Measurements from ENCODE around the gene UNC13A.
A peak's percentile ranks its signal among the peaks of the same experiment; 100 is the strongest.

The UNC13A gene

GRCh38 chr19:17677002-17677401 lies 11.2 kb downstream of the UNC13A start:
- no peak for DNase-seq (ENCODE audit: low read depth, low spot score)
- no peak overlapping the region for H3K4me3 ChIP-seq (ENCODE audit: low read length)

DNA sequence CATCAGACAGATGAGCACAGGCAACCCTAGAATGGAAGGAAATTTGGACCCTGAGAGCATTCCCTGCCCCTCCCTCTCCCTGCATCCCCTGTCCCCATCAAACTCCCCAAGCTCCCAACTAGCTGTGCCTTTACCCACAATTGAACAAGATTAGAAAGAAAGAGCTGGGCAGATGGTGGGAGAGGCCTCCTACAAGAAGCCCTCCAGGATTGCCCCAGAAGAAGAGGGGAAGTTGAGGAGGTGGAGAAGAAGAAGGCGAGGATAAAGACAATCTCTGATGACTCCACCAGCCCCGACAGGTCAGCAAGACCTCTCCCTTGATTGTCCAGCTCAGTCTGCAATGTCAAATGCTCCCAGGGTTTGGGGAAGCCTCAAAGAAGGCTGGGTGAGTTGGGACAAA lies 11.9 kb downstream of the UNC13A start:
- no peak overlapping the region for H3K4me3 ChIP-seq (ENCODE audit: low read length)
- DNase-seq (ENCODE audit: low read depth, low spot score) = no peak

- DNase-seq (ENCODE audit: low read depth, low spot score) = no peak
These were observed 14.0 kb downstream of the UNC13A start for GRCh38 chr19:17673937-17674799.

DNA sequence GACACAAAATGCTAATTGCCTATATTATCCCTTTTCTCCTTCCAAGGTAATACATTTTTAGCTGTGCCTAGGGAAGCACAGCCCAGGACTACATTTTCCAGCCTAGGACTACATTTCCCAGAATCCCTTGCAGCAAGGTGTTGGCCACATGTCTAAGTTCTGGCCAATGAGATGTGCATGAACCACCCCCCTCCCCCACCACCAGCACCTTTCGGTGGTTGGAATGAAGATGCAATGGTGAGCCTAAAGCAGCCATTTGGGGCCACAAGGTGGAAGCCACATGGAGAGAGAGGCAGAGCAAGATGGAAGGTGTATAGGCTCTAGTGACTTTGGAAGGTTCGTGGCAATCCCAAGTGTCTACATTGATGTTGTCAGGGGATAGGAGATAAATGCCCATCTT lies 16.2 kb downstream of the UNC13A start:
- H3K4me3 ChIP-seq (ENCODE audit: low read length) = no peak overlapping the region
- DNase-seq (ENCODE audit: low read depth, low spot score) = peak; percentile 44

More at GRCh38 chr19:17673937-17674799, 14.0 kb downstream of the UNC13A start:
- no peak overlapping the region for H3K4me3 ChIP-seq (ENCODE audit: low read length)

GRCh38 chr19:17669419-17669818 lies 18.7 kb downstream of the UNC13A start:
- no peak for DNase-seq (ENCODE audit: low read depth, low spot score)
- H3K4me3 ChIP-seq (ENCODE audit: low read length) = no peak overlapping the region

DNA sequence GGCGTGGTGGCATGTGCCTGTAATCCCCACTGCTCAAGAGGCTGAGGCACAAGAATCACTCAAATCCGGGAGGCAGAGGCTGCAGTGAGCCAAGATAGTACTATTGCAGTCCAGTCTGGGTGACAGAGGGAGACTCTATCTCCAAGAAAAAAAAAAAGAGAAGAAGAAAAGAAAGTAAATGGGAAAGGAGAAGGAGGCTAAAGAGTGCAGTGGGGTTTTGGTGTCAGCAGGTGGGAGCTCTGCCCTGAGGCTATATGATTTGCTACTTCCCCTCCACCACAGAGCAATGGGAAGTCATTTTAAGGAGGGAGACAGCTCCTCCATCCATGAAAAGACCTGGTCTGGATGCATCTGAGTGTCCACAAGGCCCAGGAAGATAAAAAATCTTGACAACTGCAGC lies 23.1 kb downstream of the UNC13A start:
- H3K4me3 ChIP-seq (ENCODE audit: low read length) = no peak overlapping the region
- DNase-seq (ENCODE audit: low read depth, low spot score) = no peak

DNA sequence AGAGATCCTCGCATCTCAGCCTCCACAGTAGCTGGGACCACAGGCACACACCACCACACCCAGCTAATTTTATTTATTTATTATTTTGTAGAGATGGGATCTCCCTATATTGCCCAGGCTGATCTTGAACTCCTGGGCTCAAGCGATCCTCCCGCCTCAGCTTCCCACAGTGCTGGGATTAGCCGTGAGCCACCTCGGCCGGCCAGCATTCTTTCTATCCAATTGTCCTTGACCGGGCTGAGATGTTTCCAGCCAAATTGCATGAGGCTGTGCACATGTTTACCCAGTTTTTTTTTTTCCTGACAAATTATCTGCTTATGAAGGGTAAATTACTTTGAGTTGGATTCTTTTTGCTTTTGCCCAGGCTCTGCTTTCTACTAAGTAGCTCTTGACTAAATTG lies 28.2 kb downstream of the UNC13A start:
- no peak overlapping the region for H3K4me3 ChIP-seq (ENCODE audit: low read length)

DNA sequence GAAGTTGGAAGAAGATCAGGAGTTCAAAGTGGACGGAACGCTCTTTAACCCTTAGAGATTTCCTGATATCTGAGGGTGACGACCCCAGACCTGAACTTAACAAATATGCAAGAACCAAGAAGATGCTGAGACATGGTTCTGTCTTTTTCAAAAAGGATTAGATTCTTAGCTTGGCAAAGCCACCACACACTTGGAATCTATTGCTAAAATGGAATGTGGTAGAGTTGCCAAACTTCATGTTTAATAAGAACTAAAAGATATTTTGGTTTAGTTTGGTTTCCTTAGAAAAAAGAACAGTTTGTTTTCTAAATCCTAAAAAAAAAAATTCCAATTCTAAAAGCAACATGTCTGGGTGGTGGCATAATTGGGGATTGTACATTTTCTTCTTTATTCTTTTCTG lies 29.5 kb downstream of the UNC13A start:
- no peak for DNase-seq (ENCODE audit: low read depth, low spot score)
- no peak overlapping the region for H3K4me3 ChIP-seq (ENCODE audit: low read length)

More for the DNA sequence above, 28.2 kb downstream of the UNC13A start:
- DNase-seq (ENCODE audit: low read depth, low spot score) = no peak

DNA sequence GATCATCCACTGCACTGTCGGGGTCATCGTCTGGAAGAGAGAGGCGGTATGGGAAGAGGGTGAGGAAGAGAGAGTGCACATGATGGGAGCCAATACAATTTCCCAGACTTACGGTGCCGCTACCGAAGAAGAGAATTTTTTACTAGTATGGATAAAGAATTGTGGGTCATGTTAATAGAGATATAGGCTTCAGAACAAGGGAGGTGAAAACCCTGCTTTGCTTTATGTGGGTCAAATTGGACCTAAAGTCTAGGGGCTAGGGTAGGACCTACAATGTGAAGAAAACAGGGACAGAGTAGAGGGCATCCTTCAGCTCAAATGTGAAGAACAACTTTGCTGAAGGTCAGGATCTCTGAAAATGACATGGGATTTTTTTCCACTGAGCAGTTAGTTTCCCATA lies 29.9 kb downstream of the UNC13A start:
- no peak for DNase-seq (ENCODE audit: low read depth, low spot score)
- H3K4me3 ChIP-seq (ENCODE audit: low read length) = no peak overlapping the region

DNA sequence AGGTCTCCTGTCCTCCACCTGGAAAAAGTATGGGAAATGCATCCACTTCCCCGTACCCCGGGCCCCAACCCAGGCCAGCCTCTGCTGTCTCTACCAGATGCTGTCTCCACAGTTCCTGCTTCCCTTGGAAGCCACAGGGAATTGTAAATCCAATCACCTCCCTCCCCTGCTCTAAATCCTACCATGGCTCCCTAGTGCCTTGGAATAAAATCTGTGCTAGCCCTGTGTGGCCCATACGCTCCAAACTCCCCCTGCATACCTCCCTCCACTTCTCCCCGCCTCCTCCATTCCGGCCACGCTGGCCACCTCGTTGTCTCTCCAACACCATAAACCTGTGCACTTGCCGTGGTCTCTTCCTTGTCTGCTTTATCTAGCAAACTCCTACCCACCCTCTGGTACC lies 31.2 kb downstream of the UNC13A start:
- no peak for DNase-seq (ENCODE audit: low read depth, low spot score)
- no peak overlapping the region for H3K4me3 ChIP-seq (ENCODE audit: low read length)

GRCh38 chr19:17655751-17656472 lies 32.2 kb downstream of the UNC13A start:
- no peak for DNase-seq (ENCODE audit: low read depth, low spot score)
- no peak overlapping the region for H3K4me3 ChIP-seq (ENCODE audit: low read length)

DNA sequence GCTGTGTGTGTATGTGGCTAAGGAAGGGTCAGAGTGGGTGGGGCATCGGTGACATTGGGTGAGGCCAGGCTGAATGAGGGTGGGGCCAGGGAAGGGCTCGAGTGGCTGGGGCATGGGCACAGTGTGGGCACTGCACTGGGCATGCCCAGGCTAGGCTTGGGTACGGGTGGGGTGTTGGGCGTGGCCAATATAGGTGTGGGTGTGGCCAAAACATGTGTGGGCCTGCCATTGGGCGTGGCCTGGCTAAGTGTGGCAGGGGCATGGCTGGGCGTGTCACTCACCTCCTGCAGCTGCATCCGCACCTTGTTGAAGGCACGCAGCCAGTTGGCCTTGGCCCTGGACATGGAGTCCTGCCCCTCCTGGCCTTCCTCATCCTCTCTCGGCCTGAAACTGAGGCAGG lies 33.2 kb downstream of the UNC13A start:
- H3K4me3 ChIP-seq (ENCODE audit: low read length) = no peak overlapping the region
- DNase-seq (ENCODE audit: low read depth, low spot score) = peak; percentile 16

- no peak for DNase-seq (ENCODE audit: low read depth, low spot score)
- no peak overlapping the region for H3K4me3 ChIP-seq (ENCODE audit: low read length)
These were observed 35.5 kb downstream of the UNC13A start for GRCh38 chr19:17652627-17653026.

GRCh38 chr19:17648786-17649185 lies 39.4 kb downstream of the UNC13A start:
- no peak for DNase-seq (ENCODE audit: low read depth, low spot score)
- no peak overlapping the region for H3K4me3 ChIP-seq (ENCODE audit: low read length)

DNA sequence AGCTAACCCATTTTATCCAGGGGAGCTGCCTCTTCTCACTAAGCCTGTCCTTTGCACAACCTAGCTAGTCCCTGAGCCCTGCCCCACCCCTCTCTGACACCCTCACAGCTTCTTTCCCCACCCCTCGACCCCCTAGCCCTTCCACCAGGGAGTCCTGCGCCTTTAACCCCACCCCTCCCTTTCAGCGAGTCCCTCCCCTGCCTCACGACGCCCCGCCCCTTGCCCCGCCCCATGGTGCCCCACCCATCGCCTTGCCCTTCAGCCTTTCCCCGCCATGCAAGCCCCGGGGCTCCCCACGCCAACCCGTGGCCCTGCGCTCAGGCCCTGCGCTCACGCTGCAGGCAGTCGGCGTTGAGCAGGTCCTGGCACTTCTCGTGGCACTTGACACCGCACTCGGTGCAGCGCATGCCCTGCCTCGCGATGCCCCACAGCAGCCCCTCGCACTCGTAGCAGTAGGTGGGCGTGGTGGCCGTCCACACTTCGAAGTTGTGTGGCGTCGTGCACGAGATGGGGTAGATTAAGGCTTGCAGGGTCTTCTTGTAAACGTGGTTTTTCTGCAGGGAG lies 40.0 kb downstream of the UNC13A start:
- no peak overlapping the region for H3K4me3 ChIP-seq (ENCODE audit: low read length)
- DNase-seq (ENCODE audit: low read depth, low spot score) = no peak

DNA sequence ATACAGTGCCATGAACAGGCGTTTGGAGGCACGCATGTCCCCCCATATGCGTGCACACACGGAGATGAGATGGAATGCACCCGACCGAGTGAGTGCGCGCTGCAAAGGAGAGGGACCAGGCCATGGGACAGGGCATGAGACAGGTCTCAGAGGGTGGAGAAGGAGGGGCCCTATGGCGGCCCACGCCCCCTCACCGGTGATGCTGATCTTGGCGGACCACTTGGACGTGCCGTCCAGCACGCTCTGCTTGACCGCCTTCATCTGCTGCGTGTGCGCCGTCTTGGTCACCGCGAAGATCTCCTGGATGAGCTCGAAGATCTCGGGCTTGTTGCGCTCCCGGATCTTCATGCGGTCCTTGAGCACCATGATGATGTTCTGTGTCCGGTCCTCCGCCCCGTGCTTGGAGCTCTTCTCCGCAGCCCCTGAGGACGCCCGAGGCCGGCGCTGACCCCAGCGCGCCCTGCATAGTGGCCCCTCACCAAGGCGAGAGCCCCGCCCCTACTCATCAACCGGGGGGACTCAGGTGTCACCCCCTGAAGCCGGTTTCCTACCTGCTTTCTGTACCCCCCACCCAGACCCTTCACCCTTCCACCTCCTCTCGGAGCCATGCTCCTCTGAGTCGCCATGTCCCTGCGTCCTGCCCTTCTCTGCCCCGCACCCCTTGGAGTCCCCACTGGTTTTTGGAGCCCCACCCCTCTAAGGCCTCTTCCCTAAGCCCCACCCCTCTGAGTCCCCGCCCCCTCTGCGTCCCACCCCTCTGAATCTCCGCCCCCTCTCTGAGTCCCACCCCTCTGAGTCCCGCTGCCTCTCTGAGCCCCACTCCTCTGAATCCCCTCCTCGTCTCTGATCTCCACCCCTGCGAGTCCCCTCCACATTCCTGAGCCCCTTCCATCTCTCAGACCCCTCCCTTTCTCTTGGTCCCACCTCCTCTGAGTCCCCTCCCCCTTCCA lies 40.8 kb downstream of the UNC13A start:
- no peak overlapping the region for H3K4me3 ChIP-seq (ENCODE audit: low read length)
- no peak for DNase-seq (ENCODE audit: low read depth, low spot score)

GRCh38 chr19:17646441-17646840 lies 41.7 kb downstream of the UNC13A start:
- no peak overlapping the region for H3K4me3 ChIP-seq (ENCODE audit: low read length)
- no peak for DNase-seq (ENCODE audit: low read depth, low spot score)

- DNase-seq (ENCODE audit: low read depth, low spot score) = no peak
- no peak overlapping the region for H3K4me3 ChIP-seq (ENCODE audit: low read length)
These were observed 42.7 kb downstream of the UNC13A start for GRCh38 chr19:17645339-17645963.

DNA sequence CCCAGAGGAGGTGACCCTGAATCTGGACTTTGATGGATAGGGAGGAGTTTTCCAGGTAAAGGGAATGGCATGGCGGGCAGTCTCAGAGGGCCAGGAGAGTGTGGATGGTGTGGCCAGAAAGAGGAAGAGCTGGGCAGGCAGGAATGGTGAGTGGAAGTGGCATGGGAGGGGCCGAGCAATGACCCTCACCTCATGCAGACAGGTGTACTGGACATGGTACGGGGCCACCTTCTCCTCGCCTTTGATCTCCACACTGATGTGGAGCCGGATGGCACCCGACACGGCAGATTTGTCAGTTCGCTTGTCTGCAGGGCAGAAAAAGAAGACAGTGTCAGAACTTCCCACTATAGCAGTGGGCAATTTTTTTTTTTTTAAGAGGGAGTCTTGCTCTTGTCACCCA lies 45.5 kb downstream of the UNC13A start:
- DNase-seq (ENCODE audit: low read depth, low spot score) = no peak
- no peak overlapping the region for H3K4me3 ChIP-seq (ENCODE audit: low read length)

Data from Jurkat, Clone E6-1 (cell line).